ENCODE measurements around the gene ETF1.

ETF1 gene

DNA sequence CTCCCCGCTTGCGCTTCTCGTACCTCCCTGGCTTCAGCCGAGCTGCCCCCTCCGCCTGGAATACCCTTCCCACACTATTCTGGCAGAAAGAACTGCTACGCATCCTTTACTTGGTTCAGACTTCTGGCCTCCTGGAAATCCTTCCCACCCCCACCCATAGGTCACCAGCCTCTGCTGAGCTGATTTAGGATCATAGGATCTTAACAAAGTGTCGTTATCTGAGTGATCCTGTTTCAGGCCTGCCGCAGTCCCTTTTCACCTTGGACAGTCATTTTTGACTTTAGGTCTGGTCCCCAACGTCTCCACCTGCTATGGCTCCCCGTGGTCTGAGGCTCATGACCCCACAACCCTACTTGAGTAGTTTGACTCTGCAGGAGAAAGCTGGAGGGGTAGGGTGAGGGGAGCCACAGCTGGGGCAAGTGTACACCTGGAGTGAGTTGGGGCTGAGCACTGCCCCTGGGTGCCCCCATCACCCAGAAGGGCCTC is 50.4 kb downstream of the ETF1 start:
- TF ChIP-seq, protein P1, sequence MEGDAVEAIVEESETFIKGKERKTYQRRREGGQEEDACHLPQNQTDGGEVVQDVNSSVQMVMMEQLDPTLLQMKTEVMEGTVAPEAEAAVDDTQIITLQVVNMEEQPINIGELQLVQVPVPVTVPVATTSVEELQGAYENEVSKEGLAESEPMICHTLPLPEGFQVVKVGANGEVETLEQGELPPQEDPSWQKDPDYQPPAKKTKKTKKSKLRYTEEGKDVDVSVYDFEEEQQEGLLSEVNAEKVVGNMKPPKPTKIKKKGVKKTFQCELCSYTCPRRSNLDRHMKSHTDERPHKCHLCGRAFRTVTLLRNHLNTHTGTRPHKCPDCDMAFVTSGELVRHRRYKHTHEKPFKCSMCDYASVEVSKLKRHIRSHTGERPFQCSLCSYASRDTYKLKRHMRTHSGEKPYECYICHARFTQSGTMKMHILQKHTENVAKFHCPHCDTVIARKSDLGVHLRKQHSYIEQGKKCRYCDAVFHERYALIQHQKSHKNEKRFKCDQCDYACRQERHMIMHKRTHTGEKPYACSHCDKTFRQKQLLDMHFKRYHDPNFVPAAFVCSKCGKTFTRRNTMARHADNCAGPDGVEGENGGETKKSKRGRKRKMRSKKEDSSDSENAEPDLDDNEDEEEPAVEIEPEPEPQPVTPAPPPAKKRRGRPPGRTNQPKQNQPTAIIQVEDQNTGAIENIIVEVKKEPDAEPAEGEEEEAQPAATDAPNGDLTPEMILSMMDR (IDR thresholded peaks at IDR 0.05; ENCODE audit: low read length, missing control alignments): no peak
- peak overlapping the region; percentile 55 for H3K4me3 ChIP-seq (replicated peaks; ENCODE audit: low read depth, low read length)
- DNase-seq (ENCODE audit: low read depth): no peak

DNA sequence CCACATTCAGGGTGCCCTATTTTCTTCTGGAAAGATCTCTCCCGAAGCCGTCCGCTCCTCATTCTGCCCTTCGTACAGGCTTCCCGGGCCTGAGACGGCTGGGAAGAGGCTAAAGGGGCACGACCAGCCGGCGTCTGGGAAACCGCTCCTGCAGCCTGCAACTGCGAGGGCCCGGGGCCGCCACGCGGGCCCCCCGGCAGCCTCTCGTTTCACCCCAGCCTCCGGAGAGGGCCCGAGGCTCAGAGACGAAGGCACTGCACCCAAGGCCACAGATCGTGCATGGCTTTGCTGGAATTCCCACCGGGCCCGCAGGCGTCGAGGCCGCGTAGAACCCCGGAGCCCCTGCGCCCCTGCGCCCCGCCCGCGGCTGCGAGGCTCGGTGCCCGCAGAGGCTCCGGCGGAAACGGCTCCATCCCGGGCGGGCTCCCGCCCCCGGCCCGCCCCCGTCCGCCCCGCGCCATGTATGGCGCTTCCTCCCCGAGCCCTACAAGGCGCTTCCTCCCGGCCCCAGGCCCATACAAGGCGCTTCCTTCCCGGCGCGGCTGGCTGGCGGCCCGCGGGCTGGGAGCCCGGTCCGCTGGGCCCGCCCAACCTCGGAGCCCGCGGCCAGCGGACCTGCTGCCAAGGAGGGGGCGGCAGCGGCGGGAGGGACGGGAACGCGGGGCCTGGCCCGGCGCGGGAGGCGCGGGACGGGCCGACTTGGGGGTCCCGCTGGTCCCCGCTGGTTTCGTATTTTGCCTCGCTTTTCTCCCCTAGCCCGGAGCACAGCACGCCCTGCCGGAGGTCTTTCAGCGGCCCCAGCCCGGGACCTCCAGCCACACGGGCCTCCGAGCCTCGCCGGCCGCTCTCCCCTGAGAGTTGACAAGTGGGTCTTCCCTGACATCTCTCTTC is 51.1 kb downstream of the ETF1 start:
- peak overlapping the region; percentile 55 for H3K4me3 ChIP-seq (replicated peaks; ENCODE audit: low read depth, low read length)
- TF ChIP-seq, protein P1 (IDR thresholded peaks at IDR 0.05; ENCODE audit: low read length, missing control alignments): no peak
- DNase-seq (ENCODE audit: low read depth): peak; percentile 90

DNA sequence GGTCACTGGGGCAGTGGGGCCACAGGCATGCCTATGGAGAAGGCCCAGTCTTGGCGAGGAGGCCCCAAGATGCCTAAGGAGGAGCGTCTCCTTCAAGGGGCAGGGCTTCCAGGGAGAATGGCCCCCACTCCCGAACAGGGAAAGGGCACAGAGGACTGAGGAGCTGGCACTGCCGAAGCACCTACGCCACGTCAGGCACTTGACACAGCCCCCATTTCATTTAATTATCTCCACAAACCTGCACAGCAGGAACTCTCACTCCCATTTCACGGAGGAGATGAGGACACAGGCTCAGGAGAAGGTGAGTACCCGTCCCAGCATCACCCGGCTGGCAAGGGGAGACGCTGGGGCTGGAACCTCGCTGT is 51.8 kb downstream of the ETF1 start:
- no peak for DNase-seq (ENCODE audit: low read depth)
- TF ChIP-seq, protein P1 (IDR thresholded peaks at IDR 0.05; ENCODE audit: low read length, missing control alignments): no peak
- H3K4me3 ChIP-seq (replicated peaks; ENCODE audit: low read depth, low read length): peak overlapping the region; percentile 45

DNA sequence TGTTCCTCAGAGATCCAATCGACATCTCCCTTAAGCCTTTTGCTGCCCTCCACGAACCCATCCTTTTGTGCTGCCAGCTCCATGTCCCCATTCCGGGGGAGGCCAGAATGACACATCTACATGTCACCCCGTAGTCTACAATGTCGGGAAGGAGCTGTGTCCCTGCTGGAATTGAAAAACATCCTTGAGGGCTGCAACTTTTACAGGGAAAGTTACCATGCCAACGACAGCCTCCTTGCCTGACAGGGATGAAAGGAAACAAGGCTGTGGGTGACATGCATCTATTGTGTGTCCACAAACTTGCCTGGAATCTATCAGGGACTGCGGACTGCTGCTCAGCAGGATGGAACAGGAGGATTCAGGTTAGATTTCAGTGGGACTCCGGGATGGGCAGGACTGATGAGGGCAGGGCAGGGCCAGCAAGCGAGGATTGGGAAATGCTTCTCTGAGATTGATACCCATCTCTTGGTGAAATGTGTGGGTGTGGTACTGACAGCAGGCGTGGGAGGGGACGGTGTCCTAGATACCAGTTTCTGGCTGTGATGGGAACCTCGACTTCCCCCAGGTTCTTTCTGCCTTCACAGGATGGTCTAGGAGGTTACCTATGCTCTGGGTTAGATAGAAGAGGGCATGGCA is 52.3 kb downstream of the ETF1 start:
- no peak overlapping the region for H3K4me3 ChIP-seq (replicated peaks; ENCODE audit: low read depth, low read length)
- TF ChIP-seq, protein P1 (IDR thresholded peaks at IDR 0.05; ENCODE audit: low read length, missing control alignments): no peak
- DNase-seq (ENCODE audit: low read depth): no peak

DNA sequence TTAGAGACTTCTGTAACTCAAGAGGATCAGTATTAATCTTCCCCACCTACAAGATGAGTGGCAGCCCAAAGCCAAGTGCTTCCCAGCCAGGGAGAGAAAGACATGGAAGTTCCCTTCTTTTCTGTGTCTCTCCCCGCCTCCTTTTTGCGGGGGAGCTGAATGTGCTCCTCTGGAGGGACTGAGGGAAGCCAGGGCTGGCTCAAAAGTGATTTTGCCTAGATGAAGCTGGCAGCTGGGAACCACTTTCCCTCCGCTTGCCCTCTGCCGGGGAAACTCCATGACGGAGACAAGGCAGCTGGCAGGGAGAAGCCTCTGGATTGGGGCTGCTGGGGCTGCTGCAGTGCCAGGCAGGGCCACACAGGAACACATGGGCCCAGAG is 53.4 kb downstream of the ETF1 start:
- TF ChIP-seq, protein P1 (IDR thresholded peaks at IDR 0.05; ENCODE audit: low read length, missing control alignments): no peak
- DNase-seq (ENCODE audit: low read depth): peak; percentile 38
- H3K4me3 ChIP-seq (replicated peaks; ENCODE audit: low read depth, low read length): no peak overlapping the region

DNA sequence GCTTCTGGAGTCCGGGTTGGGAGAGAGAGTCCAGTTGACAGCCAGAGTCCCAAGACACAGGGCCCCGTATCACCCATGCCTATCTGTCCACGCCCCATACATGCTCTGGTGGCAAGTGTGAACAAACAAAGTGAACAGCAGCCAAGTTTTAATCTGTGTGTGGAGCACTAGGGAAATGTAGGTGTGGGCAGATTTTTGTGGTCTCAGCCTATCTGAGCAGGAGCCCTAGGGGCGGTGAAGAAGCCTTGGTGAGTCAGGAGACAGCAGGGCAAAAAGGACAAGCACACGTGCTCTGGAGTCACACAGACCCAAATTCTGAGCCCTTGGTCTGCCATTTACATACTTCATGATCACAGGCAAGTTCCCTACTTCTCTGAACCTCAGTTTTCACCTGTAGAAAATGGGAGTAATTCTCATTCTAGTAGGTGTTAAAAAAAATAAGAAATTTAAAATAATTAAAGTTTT is 54.5 kb downstream of the ETF1 start:
- H3K4me3 ChIP-seq (replicated peaks; ENCODE audit: low read depth, low read length): no peak overlapping the region
- DNase-seq (ENCODE audit: low read depth): peak; percentile 33
- TF ChIP-seq, protein P1 (IDR thresholded peaks at IDR 0.05; ENCODE audit: low read length, missing control alignments): no peak
